HEK293 (cell line): ENCODE results near the gene GTPBP3.

Experiments used
- ZFP41 ChIP-seq: fragments of 450-650 bp; formaldehyde crosslinking; IDR thresholded peaks from 2 replicates; pipeline ENCODE4 v1.5.1; 2016; ENCODE audit warnings: missing biosample characterization, missing genetic modification characterization, borderline replicate concordance
- ZNF274 ChIP-seq, 2 experiments: fragments of 200-500 bp in 1 of 2; fragments of 450-650 bp in 1 of 2; sonication (Bioruptor generic) in 1 of 2; formaldehyde crosslinking in 1 of 2; IDR thresholded peaks; 2 replicates each; pipeline versions ENCODE4 v1.5.1 to v1.6.1; 2014 to 2016; ENCODE audit warnings: borderline replicate concordance in 1 of 2, inconsistent platforms in 1 of 2, low read length in 1 of 2, missing biosample characterization in 1 of 2, missing genetic modification characterization in 1 of 2
- TF ChIP-seq, protein P1 (sequence below): fragments of 450-650 bp; formaldehyde crosslinking; IDR thresholded peaks from 2 replicates; pipeline ENCODE4 v1.5.1; 2016; ENCODE audit warnings: missing biosample characterization, missing genetic modification characterization
- TF ChIP-seq, protein P2 (sequence below): fragments of 450-650 bp; formaldehyde crosslinking; IDR thresholded peaks from 2 replicates; pipeline ENCODE4 v1.5.1; 2016; ENCODE audit warnings: missing biosample characterization, missing genetic modification characterization, borderline replicate concordance
- TF ChIP-seq, protein P3 (sequence below): fragments of 450-650 bp; formaldehyde crosslinking; IDR thresholded peaks from 2 replicates; pipeline ENCODE4 v1.5.1; 2016; ENCODE audit warnings: missing biosample characterization, missing genetic modification characterization
- TF ChIP-seq, protein P4 (sequence below): fragments of 450-650 bp; formaldehyde crosslinking; IDR thresholded peaks from 2 replicates; pipeline ENCODE4 v1.5.1; 2017; ENCODE audit warnings: missing biosample characterization, mild to moderate bottlenecking, missing genetic modification characterization, moderate library complexity

GRCh38 chr19:17314007-17314593 is 23.3 kb upstream of the GTPBP3 start:
- TF ChIP-seq, protein P1, sequence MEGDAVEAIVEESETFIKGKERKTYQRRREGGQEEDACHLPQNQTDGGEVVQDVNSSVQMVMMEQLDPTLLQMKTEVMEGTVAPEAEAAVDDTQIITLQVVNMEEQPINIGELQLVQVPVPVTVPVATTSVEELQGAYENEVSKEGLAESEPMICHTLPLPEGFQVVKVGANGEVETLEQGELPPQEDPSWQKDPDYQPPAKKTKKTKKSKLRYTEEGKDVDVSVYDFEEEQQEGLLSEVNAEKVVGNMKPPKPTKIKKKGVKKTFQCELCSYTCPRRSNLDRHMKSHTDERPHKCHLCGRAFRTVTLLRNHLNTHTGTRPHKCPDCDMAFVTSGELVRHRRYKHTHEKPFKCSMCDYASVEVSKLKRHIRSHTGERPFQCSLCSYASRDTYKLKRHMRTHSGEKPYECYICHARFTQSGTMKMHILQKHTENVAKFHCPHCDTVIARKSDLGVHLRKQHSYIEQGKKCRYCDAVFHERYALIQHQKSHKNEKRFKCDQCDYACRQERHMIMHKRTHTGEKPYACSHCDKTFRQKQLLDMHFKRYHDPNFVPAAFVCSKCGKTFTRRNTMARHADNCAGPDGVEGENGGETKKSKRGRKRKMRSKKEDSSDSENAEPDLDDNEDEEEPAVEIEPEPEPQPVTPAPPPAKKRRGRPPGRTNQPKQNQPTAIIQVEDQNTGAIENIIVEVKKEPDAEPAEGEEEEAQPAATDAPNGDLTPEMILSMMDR (tag by site-specific recombination), result no peak
- TF ChIP-seq, protein P2, sequence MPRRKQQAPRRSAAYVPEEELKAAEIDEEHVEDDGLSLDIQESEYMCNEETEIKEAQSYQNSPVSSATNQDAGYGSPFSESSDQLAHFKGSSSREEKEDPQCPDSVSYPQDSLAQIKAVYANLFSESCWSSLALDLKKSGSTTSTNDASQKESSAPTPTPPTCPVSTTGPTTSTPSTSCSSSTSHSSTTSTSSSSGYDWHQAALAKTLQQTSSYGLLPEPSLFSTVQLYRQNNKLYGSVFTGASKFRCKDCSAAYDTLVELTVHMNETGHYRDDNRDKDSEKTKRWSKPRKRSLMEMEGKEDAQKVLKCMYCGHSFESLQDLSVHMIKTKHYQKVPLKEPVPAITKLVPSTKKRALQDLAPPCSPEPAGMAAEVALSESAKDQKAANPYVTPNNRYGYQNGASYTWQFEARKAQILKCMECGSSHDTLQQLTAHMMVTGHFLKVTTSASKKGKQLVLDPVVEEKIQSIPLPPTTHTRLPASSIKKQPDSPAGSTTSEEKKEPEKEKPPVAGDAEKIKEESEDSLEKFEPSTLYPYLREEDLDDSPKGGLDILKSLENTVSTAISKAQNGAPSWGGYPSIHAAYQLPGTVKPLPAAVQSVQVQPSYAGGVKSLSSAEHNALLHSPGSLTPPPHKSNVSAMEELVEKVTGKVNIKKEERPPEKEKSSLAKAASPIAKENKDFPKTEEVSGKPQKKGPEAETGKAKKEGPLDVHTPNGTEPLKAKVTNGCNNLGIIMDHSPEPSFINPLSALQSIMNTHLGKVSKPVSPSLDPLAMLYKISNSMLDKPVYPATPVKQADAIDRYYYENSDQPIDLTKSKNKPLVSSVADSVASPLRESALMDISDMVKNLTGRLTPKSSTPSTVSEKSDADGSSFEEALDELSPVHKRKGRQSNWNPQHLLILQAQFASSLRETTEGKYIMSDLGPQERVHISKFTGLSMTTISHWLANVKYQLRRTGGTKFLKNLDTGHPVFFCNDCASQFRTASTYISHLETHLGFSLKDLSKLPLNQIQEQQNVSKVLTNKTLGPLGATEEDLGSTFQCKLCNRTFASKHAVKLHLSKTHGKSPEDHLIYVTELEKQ, result no peak
- TF ChIP-seq, protein P3, sequence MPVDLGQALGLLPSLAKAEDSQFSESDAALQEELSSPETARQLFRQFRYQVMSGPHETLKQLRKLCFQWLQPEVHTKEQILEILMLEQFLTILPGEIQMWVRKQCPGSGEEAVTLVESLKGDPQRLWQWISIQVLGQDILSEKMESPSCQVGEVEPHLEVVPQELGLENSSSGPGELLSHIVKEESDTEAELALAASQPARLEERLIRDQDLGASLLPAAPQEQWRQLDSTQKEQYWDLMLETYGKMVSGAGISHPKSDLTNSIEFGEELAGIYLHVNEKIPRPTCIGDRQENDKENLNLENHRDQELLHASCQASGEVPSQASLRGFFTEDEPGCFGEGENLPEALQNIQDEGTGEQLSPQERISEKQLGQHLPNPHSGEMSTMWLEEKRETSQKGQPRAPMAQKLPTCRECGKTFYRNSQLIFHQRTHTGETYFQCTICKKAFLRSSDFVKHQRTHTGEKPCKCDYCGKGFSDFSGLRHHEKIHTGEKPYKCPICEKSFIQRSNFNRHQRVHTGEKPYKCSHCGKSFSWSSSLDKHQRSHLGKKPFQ (tag by site-specific recombination), result no peak
- TF ChIP-seq ZNF274 (IDR thresholded peaks at IDR 0.05; ENCODE audit: low read length) (no peak), ZNF274 (tag by site-specific recombination; IDR thresholded peaks at IDR 0.05; ENCODE audit: borderline replicate concordance) (no peak), ZFP41 (no peak)
- TF ChIP-seq, protein P4, sequence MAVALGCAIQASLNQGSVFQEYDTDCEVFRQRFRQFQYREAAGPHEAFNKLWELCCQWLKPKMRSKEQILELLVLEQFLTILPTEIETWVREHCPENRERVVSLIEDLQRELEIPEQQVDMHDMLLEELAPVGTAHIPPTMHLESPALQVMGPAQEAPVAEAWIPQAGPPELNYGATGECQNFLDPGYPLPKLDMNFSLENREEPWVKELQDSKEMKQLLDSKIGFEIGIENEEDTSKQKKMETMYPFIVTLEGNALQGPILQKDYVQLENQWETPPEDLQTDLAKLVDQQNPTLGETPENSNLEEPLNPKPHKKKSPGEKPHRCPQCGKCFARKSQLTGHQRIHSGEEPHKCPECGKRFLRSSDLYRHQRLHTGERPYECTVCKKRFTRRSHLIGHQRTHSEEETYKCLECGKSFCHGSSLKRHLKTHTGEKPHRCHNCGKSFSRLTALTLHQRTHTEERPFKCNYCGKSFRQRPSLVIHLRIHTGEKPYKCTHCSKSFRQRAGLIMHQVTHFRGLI (tag by site-specific recombination), result no peak
